B cell (primary cell): ENCODE data around the gene RAB43. TPM values are rescaled to one million over a fixed set of nuclear protein-coding genes. Genes with fewer than 3 reads are reported as not detected.

Experiments used
- ATAC-seq: fragments of 200-7000 bp; cut with Tn5 transposase; one replicate; pipeline ENCODE4 v1.10.0; 2021; ENCODE audit warnings: low read depth, mild to moderate bottlenecking, moderate number of reproducible peaks, moderate library complexity
- CTCF ChIA-PET: fragments of 350-600 bp; sonication (Branson Sonifier 250); formaldehyde crosslinking; loops from one replicate; lab custom pipeline; 2021; ENCODE audit warnings: antibody characterized with exemption, inconsistent platforms; lab: Charles Lee
- POLR2A ChIA-PET: fragments of 350-600 bp; sonication (Branson Sonifier 250); formaldehyde crosslinking; loops from one replicate; lab custom pipeline; 2021; ENCODE audit warnings: antibody characterized with exemption; lab: Charles Lee
- DNase-seq: peaks from one replicate; pipeline ENCODE4 v3.0.0; 2013
- H2AFZ ChIP-seq: 2 replicates; pipeline ENCODE4 v1.6.1; 2012; ENCODE audit warnings: mild to moderate bottlenecking, low read depth, low read length; ENCODE audit not compliant: insufficient read depth, poor library complexity, severe bottlenecking
- H3K27ac ChIP-seq, 2 donors: 1 replicate in 1 of 2; 2 replicates in 1 of 2; pipeline ENCODE4 v1.5.1; 2012 to 2013; ENCODE audit warnings: low read length in 2 of 2, mild to moderate bottlenecking in 2 of 2, moderate library complexity in 1 of 2
- H3K27me3 ChIP-seq, 4 experiments: fragments of 200-600 bp in 1 of 4; sonication (generic) in 1 of 4; replicated peaks in 1 of 4; 1 replicate in 2 of 4; 2 replicates in 2 of 4; pipeline versions ENCODE4 v1.6.1 to v1.7.0; 2013 to 2016; ENCODE audit warnings: low read length in 3 of 4, mild to moderate bottlenecking in 2 of 4, mixed read lengths in 1 of 4, moderate library complexity in 1 of 4; ENCODE audit not compliant: insufficient read depth in 4 of 4, control insufficient read depth in 3 of 4; ENCODE audit errors: control extremely low read depth in 1 of 4
- H3K36me3 ChIP-seq, 2 experiments: replicated peaks in 1 of 2; 1 replicate in 1 of 2; 2 replicates in 1 of 2; pipeline versions ENCODE4 v1.6.1 to v1.7.1; 2013; ENCODE audit warnings: low read length in 1 of 2; ENCODE audit not compliant: insufficient read depth in 2 of 2, control insufficient read depth in 1 of 2; ENCODE audit errors: control extremely low read depth in 1 of 2, extremely low read depth in 1 of 2
- H3K4me1 ChIP-seq, 2 donors: fragments of 200-600 bp in 1 of 2; sonication (generic) in 1 of 2; 1 replicate in 1 of 2; 2 replicates in 1 of 2; pipeline versions ENCODE4 v1.5.1 to v1.6.1; 2013 to 2017; ENCODE audit warnings: low read length in 2 of 2; ENCODE audit not compliant: control insufficient read depth in 2 of 2, insufficient read depth in 2 of 2
- H3K4me2 ChIP-seq: replicated peaks from 2 replicates; pipeline ENCODE3; 2012; ENCODE audit warnings: mild to moderate bottlenecking, low read depth, low read length; ENCODE audit not compliant: poor library complexity, severe bottlenecking
- H3K4me3 ChIP-seq, 5 experiments: fragments of 200-600 bp in 1 of 5; sonication (generic) in 1 of 5; 1 replicate in 3 of 5; 2 replicates in 2 of 5; pipeline versions ENCODE4 v1.5.1 to v1.7.0; 2011 to 2016; ENCODE audit warnings: low read length in 4 of 5, mild to moderate bottlenecking in 4 of 5, low read depth in 2 of 5, control low read depth in 1 of 5, moderate library complexity in 1 of 5; ENCODE audit not compliant: insufficient read depth in 1 of 5; ENCODE audit errors: control extremely low read depth in 1 of 5, extremely low read depth in 1 of 5
- H3K79me2 ChIP-seq: fragments of 200-600 bp; sonication (generic); one replicate; pipeline ENCODE4 v1.6.0; 2016; ENCODE audit warnings: low read length; ENCODE audit not compliant: control insufficient read depth, insufficient read depth
- H3K9ac ChIP-seq: fragments of 200-600 bp; sonication (generic); 2 replicates; pipeline ENCODE4 v1.6.1; 2017; ENCODE audit warnings: mild to moderate bottlenecking, low read length, moderate library complexity
- H3K9me3 ChIP-seq, 3 donors: one replicate each; pipeline versions ENCODE4 v1.6.1 to v1.7.1; 2013; ENCODE audit warnings: low read length in 2 of 3; ENCODE audit not compliant: control insufficient read depth in 2 of 3, insufficient read depth in 1 of 3; ENCODE audit errors: control extremely low read depth in 1 of 3
- H4K20me1 ChIP-seq: 2 replicates; pipeline ENCODE4 v1.6.0; 2012; ENCODE audit warnings: mild to moderate bottlenecking, low read length; ENCODE audit not compliant: insufficient read depth, control insufficient read depth, poor library complexity, severe bottlenecking
- H3K27ac Mint-ChIP-seq: one replicate; pipeline ENCODE4 v1.8.0; 2021; ENCODE audit warnings: mixed read lengths
- H3K27me3 Mint-ChIP-seq: one replicate; pipeline ENCODE4 v1.8.0; 2021; ENCODE audit warnings: mixed read lengths
- H3K4me1 Mint-ChIP-seq: one replicate; pipeline ENCODE4 v1.8.0; 2021; ENCODE audit warnings: mixed read lengths
- H3K4me3 Mint-ChIP-seq: one replicate; pipeline ENCODE4 v1.8.0; 2021; ENCODE audit warnings: mixed read lengths
- H3K9me3 Mint-ChIP-seq: one replicate; pipeline ENCODE4 v1.8.0; 2022; ENCODE audit warnings: mixed read lengths; ENCODE audit not compliant: insufficient read depth
- CTCF ChIP-seq: fragments of 200-600 bp; IDR thresholded peaks from one replicate; pipeline ENCODE4 v1.8.0; 2022; ENCODE audit warnings: antibody characterized with exemption, mild to moderate bottlenecking
- EZH2 ChIP-seq: IDR thresholded peaks from 2 replicates; pipeline ENCODE4 v1.6.1; 2012; ENCODE audit warnings: borderline replicate concordance, low read depth, mild to moderate bottlenecking, moderate library complexity, low read length; ENCODE audit not compliant: insufficient read depth, poor library complexity, severe bottlenecking
- WGBS: methylation state at CpG from one replicate; pipeline ENCODE4 v1.1.5; 2013; ENCODE audit warnings: missing lambda C conversion rate; ENCODE audit not compliant: insufficient coverage; 5-methylcytosine and 5-hydroxymethylcytosine counted together
- intact Hi-C: fragments of 100-400 bp; cut with micrococcal nuclease; formaldehyde crosslinking; loops from one replicate; pipeline ENCODE4 v1.10.0; 2022
- polyA plus RNA-seq: library from polyadenylated mRNA; depleted of rRNA; stranded (reverse); fragments of >200 nt; gene quantifications from 2 replicates; pipeline ENCODE4 v1.2.3, GENCODE V29; 2012
- total RNA-seq, 2 donors: library from RNA; stranded (reverse); fragments of 120-200 nt in 1 of 2; gene quantifications; 1 replicate in 1 of 2; 2 replicates in 1 of 2; pipeline versions ENCODE4 v1.2.3 to v1.2.4, GENCODE V29; 2013 to 2022

Gene RAB43
- total and polyA plus RNA-seq, 2 donors (not counting 1 experiment from before 2014, with no cell fraction given), result 7.6 to 14.3 TPM

DNA sequence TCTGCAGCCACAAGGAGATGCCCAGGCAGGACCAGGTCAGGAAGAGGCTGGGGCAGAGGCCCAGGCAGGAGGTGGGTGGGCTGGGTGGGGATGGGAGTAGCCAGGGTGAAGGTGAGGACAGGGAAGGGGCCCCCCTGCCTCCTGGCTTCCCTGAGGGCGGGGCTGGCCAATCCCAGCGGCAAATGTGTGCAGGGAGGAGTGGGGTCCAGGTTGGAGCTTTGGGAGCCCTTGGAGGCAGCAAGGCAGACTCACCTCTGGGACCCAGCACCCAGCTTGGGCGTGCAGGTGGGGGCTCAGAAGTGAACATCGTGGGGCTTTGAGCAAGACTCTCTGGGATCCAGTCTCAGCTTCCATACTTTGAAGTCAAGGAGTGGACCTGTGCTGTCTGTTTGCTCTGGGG, 35.8 kb downstream of the RAB43 start:
- Histone ChIP-seq H2AFZ (no peak overlapping the region), H3K4me2 (no peak overlapping the region), H3K27ac (no peak overlapping the region), H3K9me3 (no peaks in the 10 kb centered on the region), H3K9ac (no peak overlapping the region), H3K36me3 (no peaks in the 10 kb centered on the region), H4K20me1 (no peaks in the 10 kb centered on the region), H3K4me3 (no peak overlapping the region), H3K27me3 (no peaks in the 10 kb centered on the region), H3K79me2 (no peaks in the 10 kb centered on the region), H3K4me1 (no peaks in the 10 kb centered on the region)
- no peaks in the 10 kb centered on the region for H3K9me3 Mint-ChIP-seq
- H3K27ac Mint-ChIP-seq, result no peak overlapping the region
- ChIA-PET POLR2A (interaction anchor here (0.6 kb wide), 1 partner anchor 148 kb away, joined by 4 read pairs; no protein-coding TSS in a partner anchor), CTCF (no interaction called here)
- no peak overlapping the region for H3K4me3 Mint-ChIP-seq
- TF ChIP-seq EZH2, result no peak
- TF ChIP-seq CTCF, result no peak
- no peak for ATAC-seq
- DNase-seq, result no peak
- intact Hi-C loops, result no loop called here
- no peaks in the 10 kb centered on the region for H3K27me3 Mint-ChIP-seq
- H3K4me1 Mint-ChIP-seq, result no peaks in the 10 kb centered on the region
- 85% methylated on average over 4 of the region's 4 CpGs for WGBS

- H3K4me3 Mint-ChIP-seq, result no peak overlapping the region
- H3K27ac ChIP-seq, result no peak overlapping the region
- no peaks in the 10 kb centered on the region for H3K27me3 Mint-ChIP-seq
- no peaks in the 10 kb centered on the region for H3K9me3 Mint-ChIP-seq
- H3K4me1 ChIP-seq, result no peaks in the 10 kb centered on the region
- no peak for TF ChIP-seq EZH2
- no peak for TF ChIP-seq CTCF
- ATAC-seq (no peak), DNase-seq (no peak)
- intact Hi-C loops, result no loop called here
- H3K4me2 ChIP-seq, result no peak overlapping the region
- 96% methylated on average over 11 of the region's 12 CpGs for WGBS
- no peak overlapping the region for H3K27ac Mint-ChIP-seq
- no peaks in the 10 kb centered on the region for H3K4me1 Mint-ChIP-seq
- H3K36me3 ChIP-seq, result no peaks in the 10 kb centered on the region
- no peak overlapping the region for H3K4me3 ChIP-seq
- POLR2A ChIA-PET, result interaction anchor here (0.6 kb wide), 1 partner anchor 148 kb away, joined by 4 read pairs; no protein-coding TSS in a partner anchor
- H3K79me2 ChIP-seq, result no peaks in the 10 kb centered on the region
- no peaks in the 10 kb centered on the region for H3K27me3 ChIP-seq
- CTCF ChIA-PET, result no interaction called here
- H3K9me3 ChIP-seq, result no peaks in the 10 kb centered on the region
- H2AFZ ChIP-seq, result no peak overlapping the region
- no peaks in the 10 kb centered on the region for H4K20me1 ChIP-seq
- H3K9ac ChIP-seq, result no peak overlapping the region
Observed at GRCh38 chr3:129085165-129085715, 36.4 kb downstream of the RAB43 start.
